C4-2B (cell line): ENCODE measurements around the gene LMOD1.
"Not testable (repeated sequence)": the region's sequence is repeated elsewhere in the genome, so short reads cannot be mapped to it uniquely, and the experiment has no call there.

Experiments used
- H3K27ac ChIP-seq: fragments of 450-650 bp; 2 replicates; pipeline ENCODE4 v1.5.1; 2017
- CTCF ChIP-seq: fragments of 450-650 bp; conservative IDR thresholded peaks from 2 replicates; pipeline ENCODE4 v1.5.1; 2017; ENCODE audit warnings: mild to moderate bottlenecking
- ZFX ChIP-seq: fragments of 450-650 bp; IDR thresholded peaks from 2 replicates; pipeline ENCODE4 v1.6.1; 2017

LMOD1 gene

DNA sequence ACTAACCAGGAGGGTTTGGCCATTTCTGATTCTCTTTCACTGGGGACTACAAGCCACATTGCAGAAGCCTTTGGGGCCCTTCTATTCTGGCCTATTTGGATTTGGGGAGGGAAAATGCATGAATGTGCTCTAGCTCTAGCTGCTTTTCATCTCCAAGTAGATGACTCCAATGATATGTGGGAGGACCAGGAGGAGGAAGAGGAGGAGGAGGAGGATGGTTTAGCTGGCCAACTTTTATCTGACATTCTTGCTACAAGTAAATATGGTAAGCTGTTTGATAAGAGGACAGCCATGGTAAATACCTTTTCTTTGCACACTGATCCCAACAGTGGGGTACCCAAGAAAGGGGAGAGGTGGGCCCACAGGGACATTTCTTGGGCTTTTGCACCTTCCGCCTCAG is 71.7 kb downstream of the LMOD1 start:
- TF ChIP-seq ZFX (no peak), CTCF (no peak)
- H3K27ac ChIP-seq: no peak overlapping the region

DNA sequence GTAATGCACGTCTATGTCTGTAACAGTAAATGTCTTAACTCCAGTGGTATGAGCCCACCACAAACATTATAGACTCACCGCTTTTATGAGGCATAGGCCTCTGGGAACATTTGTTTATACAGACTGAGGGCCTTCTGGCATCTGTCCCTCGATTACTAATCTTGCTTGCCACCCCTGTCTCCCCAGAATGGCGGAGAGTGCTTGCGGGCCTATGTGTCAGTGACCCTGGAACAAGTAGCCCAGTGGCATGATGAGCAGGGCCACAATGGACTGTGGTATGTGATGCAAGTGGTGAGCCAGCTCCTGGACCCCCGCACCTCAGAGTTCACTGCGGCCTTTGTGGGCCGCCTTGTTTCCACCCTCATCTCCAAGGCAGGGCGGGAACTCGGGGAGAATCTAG is 76.0 kb downstream of the LMOD1 start:
- H3K27ac ChIP-seq: no peak overlapping the region
- TF ChIP-seq CTCF: no peak
- no peak for TF ChIP-seq ZFX

DNA sequence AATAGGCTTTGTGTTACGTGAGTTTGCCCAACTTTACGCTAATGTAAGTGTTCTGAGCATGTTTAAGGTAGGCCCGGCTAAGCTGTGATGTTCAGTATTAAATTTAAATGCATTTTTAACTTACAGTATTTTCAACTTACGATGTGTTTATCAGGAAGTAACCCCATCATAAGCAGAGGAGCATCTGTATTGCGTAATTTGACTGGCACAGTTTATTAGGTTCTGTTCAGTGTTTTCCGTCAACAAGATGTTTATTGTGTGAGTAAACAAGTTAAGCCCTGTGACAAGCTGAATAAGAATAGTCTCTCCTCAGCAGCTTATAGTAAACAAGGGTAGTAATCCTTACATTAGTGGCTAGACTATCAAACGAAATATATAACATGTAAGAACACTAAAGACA is 84.9 kb downstream of the LMOD1 start:
- TF ChIP-seq CTCF (no peak), ZFX (no peak)
- H3K27ac ChIP-seq: no peak overlapping the region

DNA sequence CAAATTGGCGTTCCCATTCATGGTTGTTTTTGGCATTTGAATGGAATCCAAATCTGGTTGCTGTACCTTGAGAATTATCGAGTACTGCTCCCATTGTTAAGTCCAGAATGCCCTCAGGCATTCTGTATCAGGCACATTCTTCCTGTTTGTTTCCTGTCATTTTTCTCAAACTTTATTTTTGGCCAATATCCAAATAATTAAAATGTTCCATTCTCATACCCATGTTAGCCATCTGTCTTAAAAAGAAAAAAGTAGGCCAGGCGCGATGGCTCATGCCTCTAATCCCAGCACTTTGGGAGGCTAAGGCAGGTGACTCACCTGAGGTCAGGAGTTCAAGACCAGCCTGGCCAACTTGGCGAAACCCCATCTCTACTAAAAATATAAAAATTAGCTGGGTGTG is 86.9 kb downstream of the LMOD1 start:
- no peak overlapping the region for H3K27ac ChIP-seq
- TF ChIP-seq ZFX (no peak), CTCF (no peak)

DNA sequence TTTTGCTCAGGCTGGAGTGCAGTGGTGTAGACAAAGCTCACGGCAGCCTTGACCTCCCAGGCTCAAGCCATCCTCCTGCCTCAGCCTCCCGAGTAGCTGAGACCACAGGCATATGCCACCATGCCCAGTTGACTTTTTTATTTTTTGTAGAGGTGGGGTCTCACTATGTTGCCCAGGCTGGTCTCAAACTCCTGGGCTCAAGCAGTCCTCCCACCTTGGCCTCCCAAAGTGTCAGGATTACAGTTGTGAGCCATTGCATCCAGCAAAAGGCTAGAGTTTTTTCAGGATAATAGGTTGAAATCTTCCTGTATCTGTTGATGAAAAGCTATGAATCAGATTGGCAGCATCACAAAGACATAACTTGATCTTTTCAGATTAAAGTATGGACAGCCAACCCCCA is 89.6 kb downstream of the LMOD1 start:
- H3K27ac ChIP-seq: not testable (repeated sequence)

- H3K27ac ChIP-seq: no peak overlapping the region
- TF ChIP-seq ZFX: no peak
- no peak for TF ChIP-seq CTCF
Observed at GRCh38 chr1:201851949-201852348, 94.4 kb downstream of the LMOD1 start.

DNA sequence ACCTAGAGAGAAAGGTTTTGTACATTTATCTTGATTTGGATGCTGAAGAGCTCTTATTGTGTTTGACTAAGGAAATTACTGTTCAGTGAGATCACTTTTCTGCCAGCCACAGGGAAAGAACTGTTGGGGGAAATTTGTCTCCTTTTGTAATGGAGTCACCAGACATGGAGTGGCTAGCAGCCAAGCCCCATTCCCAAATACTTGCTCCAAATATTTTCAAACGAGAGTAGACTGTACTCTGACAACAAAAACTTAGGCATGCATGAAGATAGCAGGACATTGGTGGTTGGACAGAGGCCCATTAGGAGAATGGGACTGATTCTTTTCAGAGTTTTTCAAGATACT is 96.3 kb downstream of the LMOD1 start:
- no peak for TF ChIP-seq CTCF
- TF ChIP-seq ZFX: no peak
- no peak overlapping the region for H3K27ac ChIP-seq

- H3K27ac ChIP-seq: no peak overlapping the region
- TF ChIP-seq ZFX (no peak), CTCF (no peak)
Observed at GRCh38 chr1:201849372-201850052, 96.8 kb downstream of the LMOD1 start.
